Muscle of back (tissue), 13 donors: Measurements from ENCODE around the gene PSMG3. TPM values are rescaled to one million over a fixed set of nuclear protein-coding genes. Genes with fewer than 3 reads are reported as not detected.

Experiments used
- DNase-seq, 3 donors: peaks; one replicate each; pipeline versions ENCODE4 v3.0.0 to v3.0.0-alpha.2; 2013
- long read RNA-seq, 9 donors: transcript quantifications; one replicate each; lab custom pipeline, GENCODE V29; 2026
- polyA plus RNA-seq, 10 donors: library from polyadenylated mRNA; unstranded; fragments of 120-200 nt; gene quantifications; one replicate each; pipeline ENCODE4 v1.2.1, GENCODE V29; 2013; ENCODE audit not compliant: insufficient read length in 10 of 10

Gene PSMG3
- polyA plus RNA-seq = 10 to 100 TPM; 17.1 to 27.4 (median 20.4) TPM
- long read RNA-seq, donor 1, transcript PSMG3-202 (2 exons, 1,391 nt) = major isoform, 21 of 33 reads
- long read RNA-seq, donor 1, partial matches to known transcripts = 9 of 33 reads
- long read RNA-seq, donor 1, other reads (novel, unspliced or antisense) = 0 of 33 reads
- long read RNA-seq, donor 2, transcript PSMG3-202 (2 exons, 1,391 nt) = major isoform, 8 of 13 reads
- long read RNA-seq, donor 2, transcript PSMG3-203 (3 exons, 774 nt) = minor isoform, 5 of 13 reads
- long read RNA-seq, donor 2, partial matches to known transcripts = 0 of 13 reads
- long read RNA-seq, donor 2, other reads (novel, unspliced or antisense) = 0 of 13 reads
- long read RNA-seq, donor 3 = 0 reads
- long read RNA-seq, donor 4, transcript PSMG3-202 (2 exons, 1,391 nt) = major isoform, 20 of 30 reads
- long read RNA-seq, donor 4, transcript PSMG3-203 (3 exons, 774 nt) = minor isoform, 10 of 30 reads
- long read RNA-seq, donor 4, partial matches to known transcripts = 0 of 30 reads
- long read RNA-seq, donor 4, other reads (novel, unspliced or antisense) = 0 of 30 reads
- long read RNA-seq, donor 5, transcript PSMG3-202 (2 exons, 1,391 nt) = major isoform, 14 of 17 reads
- long read RNA-seq, donor 5, partial matches to known transcripts = 0 of 17 reads
- long read RNA-seq, donor 5, other reads (novel, unspliced or antisense) = 0 of 17 reads
- long read RNA-seq, donor 6, transcript PSMG3-203 (3 exons, 774 nt) = minor isoform, 6 of 52 reads
- long read RNA-seq, donor 6, transcript PSMG3-202 (2 exons, 1,391 nt) = major isoform, 46 of 52 reads
- long read RNA-seq, donor 6, partial matches to known transcripts = 0 of 52 reads
- long read RNA-seq, donor 6, other reads (novel, unspliced or antisense) = 0 of 52 reads
- long read RNA-seq, donor 7, transcript PSMG3-202 (2 exons, 1,391 nt) = major isoform, 13 of 20 reads
- long read RNA-seq, donor 7, transcript PSMG3-203 (3 exons, 774 nt) = minor isoform, 6 of 20 reads
- long read RNA-seq, donor 7, partial matches to known transcripts = 0 of 20 reads
- long read RNA-seq, donor 7, other reads (novel, unspliced or antisense) = 0 of 20 reads
- long read RNA-seq, donor 8, transcript PSMG3-203 (3 exons, 774 nt) = minor isoform, 6 of 33 reads
- long read RNA-seq, donor 8, transcript PSMG3-202 (2 exons, 1,391 nt) = major isoform, 27 of 33 reads
- long read RNA-seq, donor 8, partial matches to known transcripts = 0 of 33 reads
- long read RNA-seq, donor 8, other reads (novel, unspliced or antisense) = 0 of 33 reads
- long read RNA-seq, donor 9, partial matches to known transcripts = 0 of 1 reads
- long read RNA-seq, donor 9, other reads (novel, unspliced or antisense) = 0 of 1 reads

GRCh38 chr7:1569833-1570632, at the start of gene PSMG3:
PSMG3 (minus strand) TSS chr7:1570032; CDS start chr7:1569339, 693 bp downstream.
- peak; percentile 88 to 95 (median 92) for DNase-seq

- no peak for DNase-seq
Measured at GRCh38 chr7:1618475-1618874, 48.6 kb upstream of the PSMG3 start.

GRCh38 chr7:1617957-1618356, 48.1 kb upstream of the PSMG3 start:
- no peak for DNase-seq

DNA sequence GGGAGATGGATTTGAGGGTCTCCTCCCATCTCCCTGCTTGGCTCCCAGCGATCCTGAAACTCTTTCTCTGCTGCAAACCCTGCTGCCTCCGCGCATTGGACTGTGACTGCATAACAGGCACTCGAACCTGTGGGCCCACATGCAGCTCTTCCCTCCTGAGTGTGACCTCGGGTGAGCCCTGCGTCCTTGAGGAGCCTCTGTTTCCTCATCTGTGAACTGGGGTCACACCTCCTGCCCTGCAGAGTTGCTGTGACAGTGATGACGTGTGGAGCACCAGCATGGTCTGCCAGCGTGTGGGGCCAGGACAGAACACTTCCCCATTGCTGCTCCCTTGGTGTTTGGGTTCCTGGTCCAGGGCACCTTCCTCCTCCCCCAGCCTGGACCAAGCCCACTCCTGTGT, 46.9 kb upstream of the PSMG3 start:
- no peak for DNase-seq

GRCh38 chr7:1611708-1612241, 41.9 kb upstream of the PSMG3 start:
- peak in 1 of 3 donors; percentile 20 for DNase-seq

DNA sequence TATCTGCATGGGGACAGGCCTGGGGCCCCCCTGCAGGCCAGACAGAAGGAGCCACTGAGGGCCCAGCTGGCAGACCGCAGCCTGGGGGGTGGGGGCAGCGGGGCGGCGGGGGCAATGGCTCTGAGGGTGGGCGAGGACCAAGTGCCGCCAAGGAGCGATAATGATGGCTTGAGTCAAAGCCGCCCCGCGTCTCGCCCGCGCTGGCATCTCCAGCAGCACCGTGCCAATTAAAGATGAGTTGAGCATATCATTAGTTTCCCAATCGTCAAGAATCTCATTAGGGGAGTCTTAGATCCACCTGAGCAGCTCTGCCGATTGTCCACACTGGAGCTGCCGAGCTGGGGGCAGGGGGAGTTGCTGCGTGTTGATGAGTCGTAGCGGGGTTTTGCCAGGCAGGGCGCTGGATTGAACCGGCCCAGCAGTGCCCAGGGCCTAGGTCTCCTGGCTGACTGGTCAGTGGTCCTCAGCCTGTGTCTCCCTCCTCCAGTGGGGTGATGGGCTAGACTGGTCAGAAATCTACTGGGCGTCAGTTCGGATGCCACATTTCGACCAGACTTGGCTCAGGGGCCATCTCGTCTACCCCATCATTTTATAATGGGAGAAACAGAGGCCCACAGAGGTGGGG, 41.0 kb upstream of the PSMG3 start:
- DNase-seq = no peak

DNA sequence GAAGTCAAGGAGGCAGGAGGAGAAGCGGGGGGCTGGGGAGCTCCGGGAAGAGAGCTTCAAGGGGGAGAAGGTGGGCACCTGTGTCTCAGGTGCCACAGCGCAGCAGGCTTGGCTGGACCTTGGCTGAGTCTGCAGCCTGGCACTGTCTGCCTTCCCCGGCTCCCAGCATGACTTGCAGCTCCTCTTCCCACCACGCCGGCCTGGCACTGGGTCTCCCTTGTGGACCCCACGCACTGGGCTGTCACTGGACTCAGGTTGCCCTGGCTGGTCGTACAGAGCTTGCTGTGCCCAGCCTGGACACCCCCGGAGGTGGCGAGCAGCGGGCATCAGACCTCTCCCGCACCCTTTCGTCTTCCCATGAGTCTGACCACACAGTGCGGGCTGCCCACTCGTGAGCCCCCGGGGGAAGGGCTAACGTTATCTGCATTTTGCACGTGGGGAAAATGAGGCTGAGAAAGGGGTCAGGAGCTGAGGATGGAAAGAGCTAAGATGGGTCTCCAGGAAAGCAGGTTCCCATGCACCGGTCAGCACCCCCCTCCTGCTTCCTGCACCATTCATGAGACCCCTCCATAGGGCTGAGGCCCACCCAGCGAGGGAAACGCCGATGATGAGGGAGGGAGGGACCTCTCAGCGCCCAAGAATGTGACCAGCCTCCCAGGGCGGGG, 40.3 kb upstream of the PSMG3 start:
- no peak for DNase-seq

DNA sequence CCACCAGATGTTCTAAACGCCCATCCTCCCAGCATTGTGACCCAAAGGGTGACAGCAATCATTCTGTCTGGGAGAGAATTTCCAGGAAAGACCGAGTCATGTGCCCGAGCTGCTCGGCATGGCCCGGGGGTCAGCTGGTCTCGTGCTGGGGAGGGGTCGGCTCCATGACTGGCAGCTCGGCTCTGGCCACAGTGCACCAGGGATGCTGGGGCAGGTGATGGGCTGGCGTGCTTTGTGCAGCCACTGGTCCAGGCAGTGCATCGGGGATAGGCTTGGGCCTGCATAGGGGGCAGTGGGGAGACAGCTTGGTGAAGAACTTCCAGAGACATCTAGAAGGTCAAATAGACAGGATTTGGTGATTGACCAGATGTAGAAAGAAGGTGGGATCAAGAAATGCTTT, 39.2 kb upstream of the PSMG3 start:
- DNase-seq = no peak

DNA sequence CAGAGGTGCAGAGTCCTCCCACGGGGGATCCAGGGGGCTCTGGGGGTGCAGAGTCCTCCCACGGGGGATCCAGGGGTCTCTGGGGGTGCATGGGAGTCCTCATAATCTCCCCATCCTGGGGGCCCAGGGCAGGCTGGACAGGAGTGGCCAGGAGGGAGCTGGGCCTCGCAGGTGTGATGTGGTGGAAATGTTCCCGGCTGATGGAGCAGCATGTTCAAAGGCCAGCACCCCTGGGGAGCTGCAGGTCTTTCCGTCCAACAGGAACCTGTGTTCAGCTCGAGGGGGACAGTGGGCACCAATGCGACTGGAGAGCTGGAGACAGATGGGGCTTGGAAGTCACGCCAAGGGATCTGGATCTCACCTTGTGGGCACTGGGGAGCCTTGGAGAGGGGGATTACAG, 38.5 kb upstream of the PSMG3 start:
- no peak for DNase-seq

DNA sequence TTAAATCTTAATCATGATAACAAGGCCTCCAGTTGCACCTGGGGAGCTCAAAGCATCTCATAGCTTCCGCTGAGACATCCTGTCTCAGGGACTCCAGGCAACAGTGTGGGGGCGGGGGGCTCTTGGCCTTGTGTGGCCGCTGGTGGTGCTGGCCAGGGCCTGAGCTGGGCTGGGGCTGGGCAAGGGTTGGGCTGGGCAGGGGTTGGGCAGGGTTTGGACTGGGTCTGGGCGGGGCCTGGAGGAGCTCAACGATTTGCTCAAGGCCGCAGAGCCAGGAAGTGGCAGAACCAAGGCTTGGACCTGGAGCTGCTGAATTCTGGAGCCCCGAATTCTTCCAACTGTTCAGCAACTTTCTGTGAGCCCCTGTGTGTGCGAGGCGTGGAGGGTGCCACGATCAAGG, 37.9 kb upstream of the PSMG3 start:
- DNase-seq = no peak

DNA sequence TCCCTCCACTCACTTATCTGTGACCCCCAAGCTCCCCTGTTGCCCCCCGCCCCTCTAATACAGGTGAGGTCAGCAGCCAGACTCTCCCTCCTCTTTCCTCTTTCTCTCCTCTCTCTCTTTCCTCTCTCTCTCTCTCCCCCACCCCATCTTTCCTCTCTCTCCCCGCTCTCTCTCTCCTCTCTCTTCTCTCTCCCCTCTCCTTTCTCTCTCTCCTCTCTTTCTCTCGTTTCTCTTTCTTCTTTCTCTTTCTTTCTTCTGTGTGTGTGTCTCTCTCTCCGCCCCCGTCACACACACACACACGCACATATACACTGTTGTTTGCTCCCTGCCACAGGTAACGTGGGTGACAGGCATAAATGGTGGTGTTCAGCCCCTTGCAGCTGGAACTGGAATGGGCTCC, 37.2 kb upstream of the PSMG3 start:
- DNase-seq = no peak

GRCh38 chr7:1604383-1604782, 34.6 kb upstream of the PSMG3 start:
- no peak for DNase-seq

DNA sequence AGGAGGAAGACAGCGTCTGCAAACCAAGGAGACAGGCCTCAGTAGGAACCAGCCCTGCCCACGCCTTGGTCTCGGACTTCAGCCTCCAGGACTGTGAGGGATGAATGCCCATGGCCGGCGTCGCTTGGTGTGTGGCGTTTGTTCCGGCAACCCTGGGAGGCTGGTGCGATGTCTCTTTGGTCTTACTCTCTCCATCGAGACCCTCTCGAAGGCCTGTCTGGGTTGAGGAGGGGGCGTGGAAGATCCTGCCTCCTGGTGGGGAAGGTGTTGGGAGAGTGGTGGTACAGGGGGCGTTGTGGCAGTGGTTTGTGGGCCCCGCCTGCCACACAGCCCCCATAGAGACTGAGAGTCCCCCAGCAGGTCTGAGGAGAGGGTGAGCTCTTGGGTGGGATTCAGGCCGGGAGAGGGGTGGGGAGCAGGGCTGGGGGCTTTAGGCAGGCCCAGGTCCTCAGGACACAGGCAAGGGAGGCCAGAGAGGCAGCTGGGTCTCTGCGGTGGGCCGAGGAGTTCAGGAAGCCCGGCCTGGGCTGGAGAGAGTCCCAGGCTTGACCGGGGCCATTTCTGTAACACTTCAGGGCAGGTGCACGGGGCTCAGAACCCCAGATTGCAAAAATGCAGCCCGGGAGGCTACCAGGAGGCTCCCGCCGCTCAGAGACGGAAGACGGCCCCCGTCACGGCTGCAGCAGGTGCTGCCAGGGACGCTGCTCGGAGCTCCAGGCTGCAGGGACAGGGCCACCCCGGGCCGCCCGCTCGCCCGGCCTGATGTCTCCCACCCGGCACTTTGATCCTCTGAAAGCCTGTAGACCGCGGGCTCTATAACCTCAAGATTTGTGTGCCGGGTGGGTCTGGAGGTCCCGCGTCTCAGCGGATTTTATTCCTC, 33.8 kb upstream of the PSMG3 start:
- DNase-seq = no peak

DNA sequence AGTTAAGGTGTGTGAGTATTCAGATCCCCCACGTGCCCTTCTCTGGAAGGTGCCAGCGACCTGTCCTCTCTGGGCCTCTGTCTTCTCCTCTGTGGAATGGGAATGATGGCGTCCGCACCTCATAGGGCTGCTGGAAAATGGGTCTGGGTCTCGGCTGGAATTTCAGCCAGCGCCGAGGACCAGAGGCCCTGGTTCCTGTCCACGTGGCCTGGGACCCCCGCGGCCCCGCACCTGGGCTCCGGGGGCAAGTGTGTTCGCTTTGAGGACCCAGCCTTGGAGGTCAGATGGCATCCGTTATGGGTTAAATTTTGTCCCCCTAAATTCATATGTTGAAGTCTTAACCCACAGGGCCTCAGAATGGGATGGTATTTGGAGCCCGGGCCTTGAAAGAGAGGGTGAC, 32.6 kb upstream of the PSMG3 start:
- DNase-seq = no peak

GRCh38 chr7:1601956-1602355, 32.1 kb upstream of the PSMG3 start:
- no peak for DNase-seq

DNA sequence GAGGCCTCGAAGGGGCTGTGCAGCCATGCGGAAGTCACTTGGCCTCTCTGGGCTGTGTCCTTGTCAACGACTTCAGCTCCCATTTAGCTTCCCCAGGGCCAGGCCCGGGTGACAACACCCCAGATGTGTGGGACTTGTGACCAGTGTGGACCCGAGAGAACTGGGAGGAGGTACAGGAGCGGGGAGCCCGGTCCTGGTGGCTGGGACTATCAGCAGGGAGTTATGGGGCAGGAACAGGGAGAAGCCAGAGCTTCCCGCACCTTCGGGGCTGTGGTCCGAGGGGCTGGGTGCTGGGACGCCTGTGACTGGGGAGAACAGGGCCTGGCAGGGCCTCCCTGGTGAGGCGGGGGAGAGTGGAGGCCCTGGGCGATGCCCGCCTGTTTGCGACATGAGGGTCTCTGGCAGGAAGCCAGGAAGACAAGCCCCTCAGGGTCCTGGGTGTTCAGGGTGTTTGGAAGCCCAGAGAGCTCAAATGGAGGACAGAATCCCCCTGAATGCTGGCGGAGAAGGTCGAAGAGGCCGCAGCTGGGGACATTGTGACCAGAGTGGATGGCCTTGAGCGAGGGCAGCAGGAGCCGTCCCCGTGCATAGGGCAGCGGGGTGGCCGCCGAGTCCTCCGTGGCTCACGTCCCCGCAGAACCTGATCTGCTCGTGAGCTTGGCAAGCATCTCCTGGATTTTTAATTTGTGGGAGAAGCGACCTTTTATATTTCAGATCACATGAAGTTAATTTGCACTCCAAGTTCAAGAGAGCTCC, 30.0 kb upstream of the PSMG3 start:
- no peak for DNase-seq

GRCh38 chr7:1598961-1599639, 29.3 kb upstream of the PSMG3 start:
- DNase-seq = no peak
